Measurements from ENCODE around the gene RNF215.

- TF ChIP-seq, protein P1, sequence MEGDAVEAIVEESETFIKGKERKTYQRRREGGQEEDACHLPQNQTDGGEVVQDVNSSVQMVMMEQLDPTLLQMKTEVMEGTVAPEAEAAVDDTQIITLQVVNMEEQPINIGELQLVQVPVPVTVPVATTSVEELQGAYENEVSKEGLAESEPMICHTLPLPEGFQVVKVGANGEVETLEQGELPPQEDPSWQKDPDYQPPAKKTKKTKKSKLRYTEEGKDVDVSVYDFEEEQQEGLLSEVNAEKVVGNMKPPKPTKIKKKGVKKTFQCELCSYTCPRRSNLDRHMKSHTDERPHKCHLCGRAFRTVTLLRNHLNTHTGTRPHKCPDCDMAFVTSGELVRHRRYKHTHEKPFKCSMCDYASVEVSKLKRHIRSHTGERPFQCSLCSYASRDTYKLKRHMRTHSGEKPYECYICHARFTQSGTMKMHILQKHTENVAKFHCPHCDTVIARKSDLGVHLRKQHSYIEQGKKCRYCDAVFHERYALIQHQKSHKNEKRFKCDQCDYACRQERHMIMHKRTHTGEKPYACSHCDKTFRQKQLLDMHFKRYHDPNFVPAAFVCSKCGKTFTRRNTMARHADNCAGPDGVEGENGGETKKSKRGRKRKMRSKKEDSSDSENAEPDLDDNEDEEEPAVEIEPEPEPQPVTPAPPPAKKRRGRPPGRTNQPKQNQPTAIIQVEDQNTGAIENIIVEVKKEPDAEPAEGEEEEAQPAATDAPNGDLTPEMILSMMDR (IDR thresholded peaks at IDR 0.05; ENCODE audit: insufficient read depth, low read length, poor library complexity, severe bottlenecking) = no peak
- no peak for TF ChIP-seq EZH2phosphoT487 (conservative IDR thresholded peaks at IDR 0.05; ENCODE audit: low read length)
Observed at GRCh38 chr22:30422481-30423300, 35.5 kb upstream of the RNF215 start.

Data from SU-DHL-6 (cell line).